Epithelial cell of prostate (primary cell): ENCODE results near the gene CDC14A.
"Not testable (repeated sequence)": the region's sequence is repeated elsewhere in the genome, so short reads cannot be mapped to it uniquely, and the experiment has no call there.

Experiments
- DNase-seq: peaks from one replicate; pipeline ENCODE4 v3.0.0-alpha.2; 2011; ENCODE audit warnings: low read depth, low spot score
- H3K27ac ChIP-seq: fragments of 450-650 bp; 2 replicates; pipeline ENCODE4 v1.5.1; 2017; ENCODE audit warnings: mild to moderate bottlenecking

CDC14A gene

DNA sequence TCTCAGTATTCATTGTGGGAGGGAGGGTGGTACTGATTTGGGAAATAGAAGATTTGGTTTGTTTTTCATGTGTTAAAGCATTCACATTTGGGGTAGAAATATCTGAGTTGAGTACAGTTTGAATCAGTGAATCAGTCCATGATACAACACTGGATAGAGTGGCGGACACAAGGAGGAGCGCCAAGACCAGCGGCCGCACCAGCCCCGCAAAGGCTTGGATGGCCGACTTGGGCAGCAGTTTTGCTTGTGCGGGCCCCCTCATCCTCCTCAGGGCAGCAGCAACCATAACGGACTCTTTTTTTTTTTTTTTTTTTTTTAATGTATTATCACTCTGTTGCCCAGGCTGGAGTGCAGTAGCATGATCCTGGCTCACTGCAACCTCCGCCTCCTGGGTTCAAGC is 20.0 kb upstream of the CDC14A start:
- H3K27ac ChIP-seq = no peak overlapping the region
- no peak for DNase-seq

DNA sequence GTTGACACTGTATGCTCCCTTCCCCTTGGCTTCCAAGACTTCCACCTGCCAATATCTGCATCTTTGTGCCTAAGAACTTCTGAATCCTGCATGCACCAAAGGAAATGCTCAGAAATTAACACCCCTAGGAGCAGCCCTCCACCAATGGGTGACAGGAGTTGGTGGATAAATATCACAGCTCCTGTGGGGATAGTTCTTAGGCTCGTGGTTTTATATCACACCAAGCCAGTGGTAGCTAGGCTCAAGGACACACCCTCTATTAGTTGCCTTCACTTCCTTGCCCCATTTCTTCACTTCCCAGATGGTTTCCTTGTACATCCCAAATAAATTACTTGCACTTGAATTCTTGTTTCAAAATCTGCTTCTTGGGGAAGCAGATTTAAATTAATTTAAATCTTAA is 16.9 kb upstream of the CDC14A start:
- H3K27ac ChIP-seq = no peak overlapping the region
- DNase-seq = no peak

DNA sequence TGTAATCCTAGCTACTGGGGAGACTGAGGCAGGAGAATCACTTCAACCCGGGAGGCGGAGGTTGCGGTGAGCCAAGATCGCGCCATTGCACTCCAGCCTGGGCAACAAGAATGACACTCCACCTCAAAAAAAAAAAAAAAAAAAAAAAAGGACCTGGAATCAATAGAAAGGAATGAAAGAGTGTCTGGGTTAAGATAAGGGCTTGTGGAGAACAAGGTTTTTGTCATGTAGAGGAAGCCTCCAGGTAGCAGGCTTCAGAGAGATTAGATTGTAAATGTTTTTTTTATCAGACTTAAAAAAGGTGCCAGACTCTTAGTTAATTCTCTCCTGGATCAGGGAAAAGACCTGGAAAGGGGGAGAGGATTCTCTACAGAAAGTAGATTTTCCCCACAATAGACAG is 14.4 kb upstream of the CDC14A start:
- DNase-seq, H3K27ac ChIP-seq: not testable (repeated sequence)

DNA sequence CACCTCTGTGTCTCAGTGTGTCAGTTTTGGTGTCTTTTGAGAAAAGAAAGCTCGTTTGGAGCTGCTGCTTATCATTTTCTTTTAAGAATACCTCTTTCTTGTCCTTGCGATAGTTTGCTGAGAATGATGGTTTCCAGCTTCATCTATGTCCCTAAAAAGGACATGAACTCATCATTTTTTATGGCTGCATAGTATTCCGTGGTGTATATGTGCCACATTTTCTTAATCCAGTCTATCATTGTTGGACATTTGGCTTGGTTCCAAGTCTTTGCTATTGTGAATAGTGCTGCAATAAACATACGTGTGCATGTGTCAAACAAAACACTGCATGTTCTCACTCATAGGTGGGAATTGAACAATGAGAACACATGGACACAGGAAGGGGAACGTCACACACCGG is 12.6 kb upstream of the CDC14A start:
- DNase-seq, H3K27ac ChIP-seq: not testable (repeated sequence)

DNA sequence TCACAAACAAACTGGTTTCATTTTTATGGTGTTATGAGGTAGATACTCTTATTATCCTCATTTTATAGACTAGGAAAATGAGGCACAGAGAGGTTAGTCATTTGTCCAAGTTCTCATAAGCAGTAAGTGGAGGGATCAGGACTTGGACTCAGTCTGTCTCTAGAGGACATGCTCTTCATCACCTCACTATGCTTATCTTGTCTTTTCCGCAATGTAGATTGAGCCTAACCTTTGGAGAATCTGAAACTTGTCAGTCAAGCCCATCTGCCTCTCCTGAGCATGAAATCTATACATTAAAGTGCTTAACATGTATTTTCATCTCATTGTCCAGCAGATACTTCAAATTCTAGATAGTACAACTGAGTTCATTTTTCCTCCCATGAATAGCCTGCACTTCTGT is 11.8 kb upstream of the CDC14A start:
- H3K27ac ChIP-seq = no peak overlapping the region
- no peak for DNase-seq

DNA sequence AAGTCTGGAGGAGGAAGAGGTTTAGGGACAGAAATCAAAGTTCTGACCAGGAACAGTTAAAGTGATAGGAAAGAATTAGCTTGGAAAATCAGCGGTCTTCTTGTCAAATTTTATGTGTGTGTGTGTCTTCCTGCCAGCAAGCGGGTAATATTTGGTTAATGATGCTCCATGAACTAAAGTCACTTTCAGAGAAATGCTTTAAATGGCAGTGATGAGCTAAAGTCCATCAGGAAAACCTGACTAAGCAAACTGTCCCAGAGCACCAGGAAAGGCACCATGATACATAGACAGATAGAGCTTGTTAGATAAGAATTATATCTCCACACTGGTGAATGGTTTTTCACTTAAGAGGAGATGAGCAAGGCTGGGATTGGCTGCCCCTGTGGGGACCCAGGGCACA is 10.0 kb upstream of the CDC14A start:
- no peak overlapping the region for H3K27ac ChIP-seq
- DNase-seq = no peak

DNA sequence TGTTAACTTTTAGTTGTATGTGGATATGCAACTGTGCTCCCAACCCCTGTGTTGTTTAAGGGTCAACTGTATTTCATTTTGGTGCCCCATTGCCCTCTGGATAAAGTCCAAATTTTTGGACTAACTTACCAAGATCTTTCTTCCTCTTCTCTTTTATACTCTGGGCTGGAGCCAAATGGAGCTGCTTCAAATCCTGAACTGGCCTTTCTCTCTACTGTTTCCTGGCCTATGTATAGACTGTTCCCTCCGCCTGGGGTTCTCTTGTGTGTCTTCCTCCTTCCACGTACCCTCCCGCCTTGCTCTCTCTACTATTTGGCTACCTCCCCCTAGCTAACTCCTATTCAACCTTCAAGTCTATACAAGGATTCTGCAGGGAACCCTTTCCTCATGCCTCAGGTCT is 8.4 kb upstream of the CDC14A start:
- no peak for DNase-seq
- H3K27ac ChIP-seq = no peak overlapping the region

DNA sequence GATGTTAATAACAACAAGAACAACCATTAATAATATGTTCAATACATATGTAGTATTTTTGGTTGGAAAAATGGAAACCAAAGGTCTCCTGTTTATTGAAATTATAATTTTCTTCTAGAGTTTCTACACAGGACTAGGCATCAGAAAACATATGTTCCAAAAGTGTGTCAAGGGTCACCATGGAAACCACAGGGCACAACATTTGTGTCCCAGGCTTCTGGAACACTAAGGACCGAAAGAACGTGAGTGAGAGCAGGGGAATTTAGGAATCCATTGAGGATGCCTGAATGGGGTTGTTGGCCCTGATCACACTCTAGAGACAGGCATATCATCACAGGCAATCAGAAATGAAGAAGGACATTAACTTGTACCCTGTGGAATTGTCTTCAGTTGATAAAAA is 7.5 kb upstream of the CDC14A start:
- H3K27ac ChIP-seq = no peak overlapping the region
- no peak for DNase-seq

DNA sequence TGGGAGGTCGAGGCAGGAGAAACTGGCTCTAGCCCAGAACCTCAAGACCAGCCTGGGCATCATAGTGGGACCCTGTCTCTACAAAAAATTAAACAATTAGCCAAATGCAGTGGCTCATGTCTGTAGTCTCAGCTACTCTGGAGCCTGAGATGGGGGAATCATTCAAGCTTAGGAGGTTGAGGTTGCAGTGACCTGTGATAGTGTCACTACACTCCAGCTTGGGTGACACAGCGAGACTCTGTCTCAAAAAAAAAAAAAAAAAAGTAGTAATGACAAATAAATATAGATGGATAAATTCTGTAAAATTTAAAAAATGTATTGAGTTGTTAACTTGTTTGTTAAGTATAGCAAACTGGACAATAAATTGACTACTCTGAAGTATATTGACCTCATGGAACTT is 5.9 kb upstream of the CDC14A start:
- no peak for DNase-seq
- no peak overlapping the region for H3K27ac ChIP-seq

DNA sequence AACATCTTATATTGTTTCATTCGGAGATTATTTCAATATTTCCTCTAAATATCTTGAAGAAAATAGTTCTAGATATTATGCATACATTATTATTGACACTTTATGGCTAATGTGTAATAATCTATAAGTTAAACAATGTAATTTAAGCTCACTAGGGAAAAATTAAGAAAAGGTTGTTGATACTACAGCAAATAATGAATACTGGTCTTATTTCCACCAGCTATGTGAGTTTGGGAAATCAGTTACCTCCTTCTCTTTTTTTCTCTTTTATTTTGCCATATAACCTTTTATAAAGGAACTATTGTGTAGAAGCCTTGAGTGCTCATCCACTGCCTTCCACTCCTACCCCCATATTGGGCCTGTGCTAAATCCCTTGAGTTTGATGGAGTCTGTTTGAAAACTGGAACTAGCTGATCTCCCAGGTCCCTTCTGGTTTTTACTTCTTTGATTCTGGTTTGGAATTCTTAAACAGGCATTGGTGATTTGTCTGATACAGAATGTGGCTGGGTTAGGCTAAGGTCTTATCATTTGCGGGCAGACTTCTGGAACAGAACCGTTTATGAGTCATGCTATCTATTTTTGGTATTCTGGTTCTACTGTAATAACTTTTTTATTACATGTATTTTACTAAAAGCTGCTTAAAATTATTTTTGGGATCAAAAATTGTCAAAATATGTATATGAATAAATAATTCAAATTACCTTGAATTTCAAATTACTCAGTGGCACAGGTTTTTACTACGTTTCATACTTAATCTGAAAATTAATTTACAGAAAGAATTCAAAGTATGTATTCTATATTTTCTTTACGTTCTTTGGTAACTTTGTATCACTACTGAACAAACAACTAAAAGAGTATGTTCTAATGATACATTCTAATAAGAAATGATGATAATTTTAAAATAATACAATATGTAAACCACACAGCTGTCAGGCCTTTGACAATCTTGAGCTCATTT is 5.0 kb upstream of the CDC14A start:
- DNase-seq = no peak
- no peak overlapping the region for H3K27ac ChIP-seq

DNA sequence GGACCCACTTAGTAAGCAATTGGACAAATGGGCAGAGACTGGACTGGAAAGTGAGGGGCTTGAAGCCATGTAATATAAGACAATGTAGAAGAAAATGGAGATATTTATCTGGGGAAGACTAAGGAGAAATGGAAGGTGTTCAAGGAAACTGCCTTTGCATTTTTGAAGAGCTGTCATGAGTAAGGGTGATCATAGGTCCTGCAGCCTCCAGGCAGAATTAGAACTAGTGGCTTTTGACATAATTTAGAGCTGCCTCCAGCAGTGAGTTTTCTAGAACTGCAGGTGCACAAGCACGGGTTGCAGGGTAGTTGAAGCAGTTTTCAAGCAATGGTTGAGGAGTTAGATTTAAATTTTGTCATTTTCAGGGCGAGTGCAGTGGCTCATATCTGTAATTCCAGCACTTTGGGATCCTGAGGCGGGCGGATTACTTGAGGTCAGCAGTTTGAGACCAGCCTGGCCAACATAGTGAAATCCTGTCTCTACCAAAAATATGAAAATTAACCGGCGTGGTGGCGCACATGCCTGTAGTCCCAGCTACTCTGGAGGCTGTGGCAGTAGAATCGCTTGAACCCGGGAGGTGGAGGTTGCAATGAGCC is 3.7 kb upstream of the CDC14A start:
- no peak for DNase-seq
- H3K27ac ChIP-seq = no peak overlapping the region

DNA sequence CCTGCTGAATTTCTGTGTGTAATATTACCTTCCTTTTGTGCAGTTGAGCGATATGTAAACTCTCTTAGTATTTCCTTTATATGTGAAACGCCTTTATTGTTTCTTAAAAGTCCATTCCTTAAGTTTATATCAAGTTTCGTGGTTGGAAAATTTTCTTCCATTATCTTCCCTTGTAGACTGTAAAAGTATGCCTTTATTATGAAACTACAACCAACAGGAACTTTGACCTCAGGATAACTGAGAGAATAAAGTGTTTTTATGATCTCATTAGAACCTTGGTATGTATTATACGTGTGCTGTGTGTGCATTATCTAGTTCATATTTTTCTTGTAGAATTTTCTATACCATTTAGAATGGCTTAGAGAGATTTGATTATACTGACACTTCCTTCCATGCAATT is 3.1 kb upstream of the CDC14A start:
- no peak for DNase-seq
- H3K27ac ChIP-seq = no peak overlapping the region

DNA sequence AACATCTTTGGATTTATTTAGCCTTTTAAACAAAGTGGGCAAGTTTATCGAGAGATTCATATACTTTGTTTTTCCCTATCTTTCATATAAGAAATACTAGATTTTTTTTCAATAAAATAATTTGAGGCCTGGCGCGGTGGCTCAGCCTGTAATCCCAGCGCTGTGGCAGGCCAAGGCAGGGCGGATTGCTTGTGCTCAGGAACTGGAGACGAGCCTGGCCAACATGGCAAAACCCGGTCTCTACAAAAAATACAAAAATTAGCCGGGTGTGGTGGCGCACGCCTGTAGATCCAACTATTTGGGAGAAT is 1.6 kb upstream of the CDC14A start:
- H3K27ac ChIP-seq = peak overlapping the region; percentile 60
- no peak for DNase-seq

DNA sequence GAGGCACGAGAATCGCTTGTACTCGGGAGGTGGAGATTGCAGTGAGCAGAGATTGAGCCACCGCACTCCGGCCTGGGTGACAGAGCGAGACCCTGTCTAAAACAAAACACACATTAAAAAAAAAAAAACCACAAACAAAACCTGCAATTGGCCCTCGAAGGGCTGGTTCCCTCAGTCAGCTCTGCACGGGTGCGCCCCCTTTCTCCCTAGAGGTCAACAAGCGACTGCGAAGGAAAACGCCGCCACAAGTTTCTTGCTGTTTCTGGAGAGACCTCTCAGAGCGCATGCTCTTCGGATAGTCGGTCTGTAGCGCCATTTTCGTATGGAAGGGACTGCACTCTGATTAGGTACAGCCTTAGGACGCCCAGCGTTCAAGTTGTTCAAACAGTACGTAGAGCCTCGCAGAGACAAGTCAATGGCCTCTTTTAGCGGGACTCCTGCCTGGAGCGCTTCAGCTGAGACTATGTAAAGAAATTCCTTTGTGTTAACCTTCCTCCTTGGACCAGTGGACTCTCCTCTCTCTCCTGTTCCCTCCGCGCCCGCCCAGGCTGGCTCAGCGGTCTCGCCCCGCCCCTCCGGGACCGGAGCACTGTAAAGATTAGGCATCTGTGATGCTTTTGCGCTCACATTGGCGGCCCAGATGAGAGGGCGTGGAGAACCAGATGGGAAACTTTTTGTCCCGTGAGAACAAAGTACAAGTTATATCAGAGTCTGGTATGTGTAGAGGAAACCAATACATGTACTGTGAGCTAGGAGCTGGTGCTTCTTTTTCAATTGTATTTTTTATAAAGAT is 1.0 kb upstream of the CDC14A start:
- DNase-seq = peak; percentile 60
- H3K27ac ChIP-seq = peak overlapping the region; percentile 60

DNA sequence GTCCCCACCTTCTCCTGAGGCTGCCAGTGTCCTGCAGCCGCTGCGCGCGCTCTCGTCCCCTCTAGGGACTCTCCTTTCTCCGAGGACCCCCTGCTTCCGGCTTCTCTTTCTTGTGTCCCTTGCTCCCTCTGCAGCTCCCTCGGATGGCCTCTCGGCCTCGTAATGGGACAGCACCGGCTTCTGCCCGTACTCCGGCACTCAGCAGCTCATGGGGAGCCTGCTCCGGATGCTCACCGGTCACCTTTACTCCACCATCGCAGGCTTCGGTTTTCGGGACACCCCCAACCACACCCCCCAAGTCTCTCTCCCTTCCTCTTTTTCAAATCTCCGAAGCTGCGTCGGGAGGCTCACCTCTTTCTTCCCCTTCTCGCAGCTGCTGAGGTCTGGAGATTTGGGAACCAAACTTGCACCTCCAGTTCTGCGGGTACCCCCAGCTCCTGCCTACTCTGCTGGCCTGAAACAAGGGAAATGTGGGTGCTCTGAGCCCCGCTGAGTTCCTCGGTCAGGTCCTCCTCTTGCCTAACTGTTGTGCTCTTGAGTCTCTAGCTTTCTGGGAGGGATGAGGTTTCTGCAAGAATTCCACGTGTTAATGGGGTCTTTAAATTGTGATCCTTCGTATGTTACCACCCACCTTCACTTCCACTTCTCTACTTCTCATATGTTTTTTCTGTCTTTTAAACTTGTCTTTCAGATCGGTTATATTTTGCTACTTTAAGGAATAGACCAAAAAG is 930 bp downstream of the CDC14A start:
- no peak for DNase-seq
- H3K27ac ChIP-seq = peak overlapping the region; percentile 30

DNA sequence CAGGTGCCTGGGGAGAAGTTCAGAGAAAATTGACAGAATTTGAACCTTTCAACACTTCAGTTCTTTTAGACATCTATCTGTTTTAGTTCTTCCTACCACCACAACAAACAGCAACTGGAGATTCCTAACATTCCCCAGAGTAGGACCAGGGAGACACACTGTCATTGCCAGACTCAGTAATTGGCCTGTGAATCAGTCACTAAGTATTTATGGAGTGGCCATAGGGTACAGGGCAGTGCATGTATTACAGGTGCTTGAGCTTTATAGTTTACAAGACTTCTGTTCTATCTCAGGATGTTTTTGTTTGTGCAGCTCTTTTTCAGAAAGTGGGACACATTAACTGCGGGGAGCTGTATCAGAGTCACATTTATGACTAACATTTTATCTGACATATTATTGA is 1.7 kb downstream of the CDC14A start:
- H3K27ac ChIP-seq = peak overlapping the region; percentile 30
- no peak for DNase-seq

DNA sequence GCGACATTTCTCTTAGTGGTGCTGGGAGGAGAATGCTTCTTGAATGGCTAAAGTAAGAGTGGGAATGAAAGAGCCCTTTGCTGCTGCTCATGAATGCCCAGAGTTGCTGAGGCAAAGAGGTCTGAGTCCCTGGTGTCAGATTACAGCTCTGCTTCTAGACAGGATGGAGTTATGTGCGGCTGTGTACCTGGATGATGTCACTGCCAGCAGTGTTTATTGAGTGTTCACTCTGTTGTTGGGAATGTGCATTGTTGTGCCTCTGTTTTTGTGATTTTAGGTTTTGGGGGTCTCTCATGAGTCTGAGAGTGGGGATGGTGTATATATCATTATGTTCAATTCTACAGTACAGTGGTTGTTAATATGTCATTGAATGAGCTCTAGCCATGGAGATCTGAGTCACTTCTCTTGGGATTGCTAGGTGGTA is 2.7 kb downstream of the CDC14A start:
- DNase-seq = peak; percentile 41
- peak overlapping the region; percentile 30 for H3K27ac ChIP-seq

DNA sequence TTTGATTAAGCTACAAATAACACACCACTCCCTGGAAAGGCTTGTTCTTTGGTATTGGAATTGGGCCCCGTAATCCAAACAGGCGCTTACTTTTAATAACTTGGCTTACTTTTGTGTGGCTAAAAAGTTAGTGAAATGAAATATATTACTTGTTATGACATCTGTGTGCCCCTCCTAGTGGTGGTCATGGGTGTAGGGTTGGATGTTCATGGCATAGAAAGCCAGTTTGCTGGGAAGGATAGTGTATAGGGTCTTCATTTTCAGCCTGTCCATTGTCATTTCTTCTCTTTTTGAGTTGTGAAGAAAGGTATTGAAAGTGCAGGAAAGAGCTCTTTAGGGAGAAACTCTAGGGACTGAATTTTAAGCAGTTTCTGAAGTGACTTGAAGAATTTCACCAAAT is 5.9 kb downstream of the CDC14A start:
- no peak overlapping the region for H3K27ac ChIP-seq
- DNase-seq = no peak

DNA sequence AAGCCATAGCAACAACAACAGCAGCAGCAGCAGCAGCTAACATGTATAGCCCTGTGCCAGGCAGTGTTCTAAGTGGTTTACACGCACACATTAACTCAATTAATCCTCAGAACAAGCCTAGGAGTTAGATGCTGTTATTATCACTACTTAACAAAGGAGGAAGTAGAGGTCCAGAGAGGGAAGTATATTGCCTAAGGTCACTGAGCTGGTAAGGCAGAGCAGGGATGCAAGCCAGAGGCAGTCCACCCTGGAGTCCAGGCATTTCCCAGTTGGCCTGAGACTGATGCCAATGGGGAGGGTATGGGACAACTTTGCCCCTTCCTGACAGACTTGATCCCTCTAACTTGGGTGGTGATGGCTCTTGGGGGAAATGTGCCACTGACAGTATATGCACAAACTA is 6.8 kb downstream of the CDC14A start:
- H3K27ac ChIP-seq = no peak overlapping the region
- DNase-seq = no peak

DNA sequence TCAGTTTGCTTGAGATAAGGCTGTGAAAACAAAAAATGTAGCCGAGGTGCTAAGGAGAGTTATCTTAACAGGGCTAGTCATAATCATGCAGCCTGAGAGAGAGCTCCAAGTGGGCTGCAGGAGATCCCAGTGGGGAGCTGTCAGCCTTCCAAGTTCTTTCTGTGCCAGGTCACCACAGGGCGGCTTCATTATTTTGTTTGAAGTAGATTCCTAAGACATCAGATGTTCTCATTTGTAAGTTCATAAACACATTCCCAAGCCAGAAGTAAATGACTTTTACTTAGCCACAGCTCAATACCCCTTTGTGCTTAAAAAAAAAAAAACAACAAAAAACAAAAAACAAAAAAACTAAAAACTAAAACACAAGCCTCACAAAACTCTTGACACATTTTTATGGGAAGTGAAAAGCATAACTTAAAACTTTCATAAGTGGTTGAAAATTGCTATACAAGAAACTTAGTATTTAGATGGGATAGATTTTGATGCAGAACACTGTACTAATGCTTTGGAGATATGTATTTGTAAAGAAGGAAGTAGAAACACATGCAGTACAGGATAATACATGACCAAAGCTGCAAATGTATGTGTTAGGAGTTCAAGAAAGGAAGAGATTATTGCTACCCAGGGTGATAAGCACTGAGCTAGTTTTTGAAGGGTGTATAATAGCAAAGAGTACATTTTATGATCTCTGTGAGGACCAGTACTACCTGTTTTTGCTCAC is 8.6 kb downstream of the CDC14A start:
- no peak overlapping the region for H3K27ac ChIP-seq
- DNase-seq = no peak
